HG02973 (cell line): ENCODE measurements around the gene SMAD9.
"Not testable (repeated sequence)": the region's sequence is repeated elsewhere in the genome, so short reads cannot be mapped to it uniquely, and the experiment has no call there.

Experiments used
- ATAC-seq: cut with Tn5 transposase; IDR thresholded peaks from one replicate; pipeline ENCODE4 v1.9.1; 2021; ENCODE audit warnings: moderate library complexity; ENCODE audit not compliant: unreplicated experiment

SMAD9 gene

DNA sequence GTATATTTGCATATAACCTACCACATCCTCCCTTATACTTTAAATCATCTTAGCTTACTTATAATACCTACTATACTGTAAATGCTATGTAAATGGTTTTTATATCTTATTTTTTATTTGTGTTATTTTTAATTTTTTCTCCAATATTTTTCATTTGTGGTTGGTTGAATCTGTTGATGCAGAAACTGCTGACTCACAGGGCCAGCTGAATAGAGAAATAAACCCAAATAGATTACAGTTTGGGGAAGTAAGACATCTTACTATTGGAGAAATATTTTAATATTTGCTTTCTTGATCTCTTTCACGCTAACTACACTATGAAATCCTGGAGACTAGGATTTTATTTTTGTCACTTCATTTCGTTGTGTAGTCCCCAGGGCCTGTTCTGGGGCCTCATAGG is 7.1 kb downstream of the SMAD9 start:
- no peak for ATAC-seq

DNA sequence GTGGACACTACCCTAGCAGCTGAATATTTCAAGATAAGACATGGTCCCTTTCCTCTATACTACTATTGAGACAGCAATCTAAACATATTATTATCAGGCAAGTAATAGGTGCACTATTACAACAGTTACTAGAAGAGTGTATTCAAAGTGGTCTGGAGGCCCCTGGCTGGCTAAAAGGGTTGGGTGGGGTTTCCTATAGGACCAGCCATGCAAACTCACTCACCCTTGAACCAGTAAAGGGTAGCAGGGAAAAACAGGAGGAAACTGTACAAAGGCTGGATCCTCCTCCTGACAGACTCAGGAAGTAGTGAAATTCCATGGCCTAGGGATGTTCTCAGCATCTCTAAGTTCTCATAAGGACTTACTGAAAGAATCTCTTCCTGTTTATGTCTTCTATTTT is 7.7 kb downstream of the SMAD9 start:
- ATAC-seq: no peak

DNA sequence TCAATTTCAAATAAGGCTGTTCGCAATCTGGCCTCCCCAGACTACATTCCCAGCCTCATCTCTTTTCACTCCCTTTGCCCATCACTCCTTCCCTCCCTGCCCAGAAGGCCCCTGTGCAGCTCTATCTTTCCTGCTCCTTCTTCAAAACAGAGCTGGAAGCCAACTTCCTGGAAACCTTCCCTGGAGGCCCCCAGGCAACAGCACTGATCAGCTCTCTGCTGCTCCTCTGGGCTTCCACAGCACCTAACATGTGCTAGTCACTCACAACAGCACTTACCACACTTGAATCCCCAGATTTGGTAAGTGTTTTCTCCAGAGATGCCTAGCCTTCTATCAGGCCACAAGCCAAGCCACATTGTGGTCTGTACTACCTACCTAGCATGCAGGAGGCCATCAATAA is 9.5 kb downstream of the SMAD9 start:
- ATAC-seq: no peak

DNA sequence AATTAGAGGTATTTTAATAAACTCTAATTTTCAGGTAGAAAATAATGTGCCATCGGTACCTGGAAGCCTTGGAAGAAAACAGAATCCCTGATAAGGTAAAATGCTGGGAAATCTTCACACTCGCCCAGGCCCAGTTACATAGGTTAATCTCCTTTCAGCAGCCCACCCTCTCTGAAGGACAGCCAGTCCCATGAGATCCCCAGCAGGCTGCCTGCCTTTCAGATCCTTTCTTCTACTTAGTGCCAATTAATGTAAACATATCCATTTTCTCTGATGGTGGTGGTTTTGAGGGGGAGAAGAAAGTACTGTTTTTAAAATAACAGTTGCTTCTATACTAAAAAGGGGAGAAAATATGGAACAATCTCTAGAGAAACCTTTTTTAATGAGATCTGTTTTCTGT is 12.2 kb downstream of the SMAD9 start:
- no peak for ATAC-seq

DNA sequence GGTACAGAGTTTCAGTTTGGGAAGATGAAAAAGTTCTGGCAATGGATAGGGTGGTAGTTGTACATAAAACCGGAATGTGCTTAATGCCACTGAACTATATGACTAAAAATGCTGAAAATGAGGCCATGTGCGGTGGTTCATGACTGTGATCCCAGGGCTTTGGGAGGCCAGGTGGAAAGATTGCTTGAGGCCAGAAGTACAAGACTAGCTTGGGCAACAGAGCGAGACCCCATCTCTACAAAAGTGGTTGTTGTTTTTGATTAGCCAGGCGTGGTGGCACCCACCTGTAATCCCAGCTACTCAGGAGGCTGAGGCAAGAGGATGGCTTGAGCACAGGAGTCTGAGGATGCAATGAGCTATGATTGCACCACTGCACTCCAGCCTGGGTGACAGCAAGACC is 12.8 kb downstream of the SMAD9 start:
- no peak for ATAC-seq

DNA sequence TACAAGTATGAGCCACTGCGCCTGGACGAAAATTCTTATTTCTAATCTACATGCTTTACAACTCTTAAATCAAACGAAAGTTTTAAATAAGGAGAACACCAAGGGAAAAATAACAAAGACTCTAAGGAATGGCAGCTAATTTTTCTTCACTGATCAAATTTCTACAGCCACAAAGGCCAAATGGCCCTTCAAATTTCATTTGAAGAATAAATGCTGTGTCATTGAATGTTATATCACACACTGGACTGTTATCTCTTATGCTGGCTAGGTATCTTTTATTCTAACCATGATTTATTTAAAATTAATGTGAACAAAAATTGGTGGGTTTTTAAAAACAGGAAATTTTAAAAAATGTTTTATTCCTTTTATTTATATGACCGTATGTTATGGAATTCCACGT is 14.1 kb downstream of the SMAD9 start:
- ATAC-seq: no peak

DNA sequence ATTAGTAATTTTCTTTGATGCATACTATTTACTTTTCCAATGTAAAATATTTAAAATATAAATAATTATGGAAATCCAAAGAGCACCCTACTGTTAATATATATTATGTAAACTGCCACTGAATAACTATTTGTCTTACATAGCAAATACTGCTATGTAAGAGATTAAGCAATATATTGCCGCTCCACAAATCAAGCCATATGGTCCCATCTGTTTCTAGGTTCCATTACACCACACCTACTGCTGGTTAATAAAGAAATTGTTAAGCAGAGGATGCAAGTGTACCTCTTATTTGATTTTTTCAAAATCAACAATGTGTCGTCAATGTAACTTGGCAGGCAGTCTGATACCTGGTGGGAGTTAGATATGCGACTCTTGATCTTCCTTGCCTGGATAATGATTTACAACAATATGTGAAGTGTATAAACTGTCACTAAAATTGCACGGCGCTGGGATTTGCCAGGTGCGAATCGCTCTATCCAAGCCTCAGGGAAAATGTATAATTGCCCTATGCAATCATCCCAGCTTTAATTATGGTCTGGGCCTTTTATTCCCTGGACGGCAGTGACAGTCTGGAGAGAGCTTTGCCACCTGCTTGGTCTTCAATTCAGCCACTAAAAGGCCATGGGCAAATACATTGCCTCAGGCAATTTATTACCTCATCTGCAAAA is 16.0 kb downstream of the SMAD9 start:
- ATAC-seq: no peak

DNA sequence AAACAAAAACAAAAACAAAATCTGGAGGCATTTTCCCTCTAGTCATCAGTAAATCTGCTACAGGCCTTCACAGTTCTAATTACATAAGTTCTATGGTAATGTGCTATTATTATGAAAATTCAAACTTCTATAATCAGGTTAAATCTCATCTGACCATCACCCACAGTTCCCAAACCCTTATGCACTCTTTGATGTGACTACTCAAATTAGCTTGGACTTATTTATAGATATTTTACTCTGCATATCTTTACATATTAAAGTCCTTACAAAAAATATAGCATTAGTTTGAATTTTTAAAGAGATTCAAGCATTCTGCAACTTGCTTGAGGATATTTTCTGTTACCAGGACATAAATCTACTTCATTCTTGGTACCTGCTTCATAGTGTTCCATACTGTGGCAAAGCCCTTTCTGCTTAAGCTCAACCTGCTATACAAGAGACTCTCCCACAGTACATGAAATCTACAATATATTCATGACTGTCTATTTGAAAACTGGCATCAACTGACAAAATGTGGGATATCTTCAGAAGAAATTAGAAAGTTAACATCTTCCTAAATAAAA is 22.9 kb downstream of the SMAD9 start:
- ATAC-seq: no peak

DNA sequence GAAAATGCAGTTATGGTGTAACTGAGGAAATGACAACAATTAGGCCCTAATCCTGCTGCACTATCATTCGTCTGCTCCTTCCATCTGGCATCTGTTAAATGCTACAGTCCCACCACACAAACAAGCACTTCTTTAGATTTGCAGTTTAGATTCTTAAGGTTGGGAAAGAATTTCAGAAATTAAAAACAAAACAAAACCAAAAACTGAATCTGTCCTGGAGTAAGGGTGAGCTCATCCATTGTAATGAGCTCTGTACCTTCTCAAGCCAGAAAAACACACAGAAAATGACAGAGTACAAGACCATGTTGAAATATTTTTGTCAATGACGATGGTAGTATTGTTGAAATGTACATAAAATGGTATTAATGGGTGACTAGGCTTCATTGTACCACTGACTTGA is 28.3 kb downstream of the SMAD9 start:
- no peak for ATAC-seq

DNA sequence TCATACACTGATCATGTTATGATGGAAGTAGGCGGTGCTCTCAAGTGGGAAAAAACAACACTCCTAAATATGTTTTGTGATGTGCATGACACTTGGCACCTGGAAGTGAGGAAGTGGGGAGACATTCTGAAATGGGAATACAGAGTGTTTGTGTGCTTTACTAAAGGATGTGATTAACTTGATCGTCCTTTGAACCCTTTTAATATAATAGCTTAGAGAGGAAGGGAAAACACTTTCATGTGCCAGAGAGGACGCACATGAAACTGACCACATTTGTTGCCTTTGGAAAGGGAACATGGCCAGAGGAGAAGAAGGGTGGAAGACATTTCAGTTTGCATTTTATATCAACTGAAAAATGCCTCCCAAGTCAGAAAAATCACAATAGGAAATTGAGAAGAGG is 31.4 kb downstream of the SMAD9 start:
- ATAC-seq: no peak

DNA sequence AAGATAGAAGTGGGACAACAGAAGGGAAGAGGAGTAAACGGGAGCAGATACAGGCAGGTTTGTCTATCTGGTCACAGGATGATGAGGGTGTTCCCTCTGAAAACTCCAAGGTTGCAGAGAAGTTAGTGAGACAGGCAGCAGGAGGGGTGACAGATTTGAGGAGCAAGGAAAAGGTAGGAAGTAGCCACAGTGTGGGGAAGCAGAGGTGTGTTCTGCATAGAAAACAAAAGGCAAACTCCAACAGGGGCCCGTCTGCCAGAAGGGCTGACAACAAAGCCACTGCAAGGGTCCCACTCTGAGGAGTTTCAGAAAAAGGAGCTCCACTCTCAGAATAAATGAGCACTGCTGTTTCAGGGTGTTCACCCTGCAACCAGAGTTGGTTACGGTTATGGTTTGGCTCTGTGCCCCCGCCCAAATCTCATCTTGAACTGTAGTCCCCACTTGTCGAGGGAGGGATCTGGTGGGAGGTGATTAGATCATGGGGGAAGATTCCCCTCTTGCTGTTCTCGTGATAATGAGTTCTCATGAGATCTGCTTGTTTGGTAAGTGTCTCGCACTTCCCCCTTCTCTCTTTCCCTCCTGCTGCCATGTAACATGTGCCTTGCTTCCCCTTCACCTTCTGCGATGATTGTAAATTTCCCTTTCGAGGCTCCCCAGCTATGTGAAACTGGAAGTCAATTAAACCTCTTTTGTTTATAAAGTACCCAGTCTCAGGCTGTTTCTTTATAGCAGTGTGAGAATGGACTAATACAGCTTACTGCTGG is 32.1 kb downstream of the SMAD9 start:
- ATAC-seq: no peak

DNA sequence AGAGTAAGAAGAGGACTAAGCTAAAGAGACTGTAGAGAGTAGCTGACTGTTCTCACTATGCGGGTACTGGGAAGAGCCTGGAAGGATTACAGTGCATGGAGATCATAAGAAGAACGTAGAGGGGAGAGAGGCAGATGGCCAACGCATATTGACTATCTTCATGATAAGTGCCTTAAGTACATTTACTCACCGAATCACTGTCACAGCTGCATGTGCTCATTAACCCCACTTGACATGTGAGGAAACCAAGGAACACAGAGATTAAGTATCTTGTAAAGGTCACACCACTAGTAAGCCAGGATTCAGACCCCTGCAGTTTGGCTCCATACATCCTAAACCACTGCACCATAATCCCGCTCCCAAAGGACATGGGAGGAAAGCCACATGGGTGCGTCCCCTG is 34.1 kb downstream of the SMAD9 start:
- ATAC-seq: no peak

DNA sequence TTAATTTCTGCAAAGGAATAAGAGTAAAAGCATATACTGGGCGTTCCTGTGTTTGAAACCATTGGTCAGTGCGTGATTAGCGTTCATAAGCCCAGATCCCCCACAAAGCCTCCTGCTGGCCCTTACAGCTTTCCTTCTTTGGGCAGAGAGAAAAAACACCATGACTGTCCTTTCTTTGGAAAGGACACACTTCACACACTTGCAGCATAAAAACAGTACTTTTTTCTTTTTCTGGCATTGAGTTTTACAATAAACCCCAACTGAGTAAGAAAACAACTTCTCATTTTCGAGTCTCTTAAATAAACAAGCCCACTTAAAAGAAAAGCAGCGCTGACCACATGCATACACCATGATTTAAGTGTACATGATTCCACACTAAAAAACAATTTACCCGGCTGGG is 35.8 kb downstream of the SMAD9 start:
- no peak for ATAC-seq

DNA sequence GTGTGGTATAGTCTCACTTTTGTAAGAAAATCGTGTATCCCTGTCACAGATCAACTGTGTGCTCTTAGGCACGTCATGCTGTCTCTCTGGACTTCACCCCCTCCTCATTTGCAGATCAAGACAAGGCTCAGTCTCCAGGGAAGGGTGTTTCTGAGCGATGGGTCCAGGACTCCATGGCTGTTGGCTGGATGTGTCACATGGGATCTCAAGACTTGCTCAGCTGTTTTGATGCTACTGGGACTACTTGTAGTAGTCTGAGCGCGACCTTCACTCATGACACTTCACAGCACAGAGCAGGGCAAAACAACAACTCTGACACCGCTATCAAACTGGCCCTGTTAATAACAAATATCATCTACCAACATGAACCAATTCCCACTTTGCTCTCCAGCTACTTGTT is 36.2 kb downstream of the SMAD9 start:
- ATAC-seq: no peak

DNA sequence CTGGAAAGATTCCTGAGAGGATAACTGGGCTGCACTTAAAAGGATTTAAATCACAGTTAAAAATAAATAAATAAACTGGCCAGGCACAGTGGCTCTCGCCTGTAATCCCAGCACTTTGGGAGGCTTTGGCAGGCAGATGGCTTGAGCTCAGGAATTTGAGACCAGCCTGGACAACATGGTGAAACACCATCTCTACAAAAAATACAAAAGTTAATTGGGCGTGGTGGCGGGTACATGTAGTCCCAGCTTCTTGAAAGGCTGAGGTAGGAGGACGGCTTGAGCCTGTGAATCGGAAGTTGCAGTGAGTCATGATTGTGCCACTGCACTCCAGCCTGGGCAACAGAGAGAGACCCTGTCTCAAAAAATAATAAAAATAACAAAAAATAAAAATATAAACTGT is 36.6 kb downstream of the SMAD9 start:
- ATAC-seq: not testable (repeated sequence)

DNA sequence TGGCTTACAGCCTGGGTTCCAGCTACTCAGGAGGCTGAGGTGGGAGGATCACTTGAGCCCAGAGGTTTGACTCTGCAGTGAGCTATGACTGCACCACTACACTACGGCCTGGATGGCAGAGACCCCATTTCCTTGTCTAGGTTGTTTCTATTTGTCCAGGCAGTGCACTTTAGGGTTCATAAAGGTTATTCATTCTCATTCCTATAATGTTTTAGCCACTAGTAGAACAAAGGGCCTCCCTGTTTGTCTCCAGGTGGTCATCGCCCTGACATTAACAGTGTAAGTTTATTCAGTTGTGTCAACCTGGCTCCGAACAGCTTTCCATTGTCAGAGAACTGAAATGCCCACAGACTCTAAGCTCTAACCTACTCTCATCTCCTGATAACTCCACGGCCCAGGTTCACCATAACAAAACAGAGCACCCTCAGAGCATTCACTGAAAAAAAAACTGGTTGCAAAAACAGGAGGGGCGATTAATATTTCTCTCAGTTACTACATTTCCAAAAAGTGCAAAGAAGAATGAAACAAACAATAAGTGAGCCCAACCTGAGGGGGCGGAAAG is 37.1 kb downstream of the SMAD9 start:
- no peak for ATAC-seq

DNA sequence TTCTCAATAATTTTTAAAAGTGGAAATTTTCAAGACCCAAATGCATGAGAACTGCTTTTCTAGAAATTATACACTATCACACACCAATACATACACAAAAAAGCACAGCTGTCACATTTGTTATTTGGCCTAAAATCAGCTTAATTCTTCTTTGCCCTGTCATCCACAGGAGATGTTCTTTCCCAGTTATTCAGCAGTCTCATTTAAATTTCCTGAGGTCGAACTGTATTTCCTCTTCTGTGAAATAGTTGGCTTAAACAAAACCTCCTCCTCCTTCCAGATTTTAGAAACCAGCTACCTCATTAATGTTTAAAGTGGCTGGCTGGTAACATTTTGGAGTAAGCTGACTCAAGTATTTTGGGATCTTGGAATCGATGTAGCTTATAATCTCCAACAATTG is 39.1 kb downstream of the SMAD9 start:
- ATAC-seq: no peak

DNA sequence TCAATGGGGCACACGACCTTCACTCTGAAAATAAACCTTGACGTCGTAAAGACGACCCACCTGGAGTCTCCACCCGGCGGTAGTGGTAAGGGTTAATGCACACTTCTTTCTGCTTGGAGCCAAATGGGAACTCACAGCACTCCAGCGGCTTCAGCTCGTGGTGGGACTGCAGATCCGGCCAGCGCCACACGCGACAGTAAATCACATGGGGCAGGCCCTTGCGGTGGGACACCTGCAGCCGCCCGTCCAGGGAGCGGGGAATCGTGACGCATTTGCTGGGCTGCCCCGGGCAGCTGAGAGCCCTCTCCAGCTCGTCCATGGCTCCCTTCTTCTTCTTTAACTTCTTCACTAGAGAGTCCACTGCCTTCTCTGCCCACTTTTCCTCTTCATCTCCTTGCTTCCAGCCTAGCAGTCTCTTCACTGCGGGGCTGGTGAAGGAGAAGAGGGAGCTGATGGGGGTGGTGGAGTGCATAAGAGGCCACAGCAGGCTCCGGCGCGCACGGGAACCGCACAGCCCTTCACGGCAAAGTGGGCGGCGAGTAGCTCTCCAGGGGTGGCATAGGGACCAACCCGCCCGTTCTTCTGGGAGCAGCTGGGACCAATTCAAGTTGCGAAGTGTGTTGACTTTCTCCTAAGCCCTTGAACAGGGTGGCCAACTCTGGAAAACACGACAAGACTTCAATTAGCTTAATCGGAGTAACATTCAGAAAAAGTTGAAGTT is 40.7 kb downstream of the SMAD9 start:
- ATAC-seq: no peak

DNA sequence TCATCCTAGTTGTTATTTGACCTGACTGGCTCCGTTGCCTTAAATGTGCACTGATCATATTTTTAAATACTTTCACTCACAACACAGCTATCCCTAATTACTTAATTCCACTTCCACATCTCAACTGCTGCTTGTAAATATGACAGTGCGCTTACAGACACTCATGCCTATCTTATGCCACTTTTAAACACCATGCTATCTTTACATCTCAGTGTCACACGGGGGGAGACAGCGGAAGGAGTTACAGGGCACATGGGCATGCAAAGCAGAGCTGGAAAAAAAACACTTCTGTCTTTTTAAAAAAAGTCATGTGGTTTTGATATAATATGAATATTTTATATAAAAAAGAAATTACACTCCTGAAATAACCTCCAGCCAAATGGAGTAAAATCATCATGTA is 44.1 kb downstream of the SMAD9 start:
- ATAC-seq: no peak

DNA sequence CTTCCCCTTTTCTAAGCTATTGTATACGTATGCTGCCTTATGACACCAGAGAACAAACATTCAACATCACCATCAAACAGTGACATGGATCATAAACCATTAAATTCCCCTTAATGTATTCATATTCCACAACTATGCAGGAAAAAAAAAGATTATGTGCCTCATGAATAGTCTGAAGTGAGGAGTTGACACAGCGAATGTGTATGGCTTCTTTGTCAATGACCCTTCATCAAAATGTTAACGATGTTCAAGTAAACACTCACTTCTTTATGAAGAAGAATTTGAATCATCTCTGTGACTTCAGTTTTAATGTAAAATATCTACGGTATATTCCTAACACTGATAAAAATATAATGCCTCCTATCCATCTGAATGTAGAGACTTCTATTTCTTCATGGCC is 44.6 kb downstream of the SMAD9 start:
- no peak for ATAC-seq

DNA sequence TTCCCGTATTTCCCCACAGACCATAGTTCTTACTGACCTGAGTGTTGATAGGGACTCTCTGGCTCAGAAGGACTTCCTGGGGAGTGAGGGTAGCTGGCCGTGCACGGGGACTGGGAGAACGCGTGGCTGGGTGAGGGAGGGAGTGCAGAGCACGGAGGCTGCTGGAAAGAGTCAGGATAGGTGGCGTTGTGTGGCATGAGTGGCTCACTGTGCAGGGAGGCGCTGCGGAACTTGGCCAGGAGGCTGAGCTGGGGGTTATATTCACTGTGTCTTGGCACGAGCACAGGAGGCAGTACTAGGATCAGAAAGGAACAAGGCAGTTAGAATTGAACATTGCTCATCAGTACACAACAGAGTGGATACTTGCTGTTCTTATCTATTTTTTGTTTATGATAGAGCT is 47.4 kb downstream of the SMAD9 start:
- no peak for ATAC-seq
